Measurements from ENCODE around the gene DHX34.

- TF ChIP-seq CTCF (conservative IDR thresholded peaks at IDR 0.05) (no peak), EZH2 (IDR thresholded peaks at IDR 0.05; ENCODE audit: low read depth) (no peak)
Measured at GRCh38 chr19:47371261-47371660, 22.1 kb downstream of the DHX34 start.

Measured in PC-9 (cell line).